ENCODE data around the gene FAM151A.

Gene FAM151A

GRCh38 chr1:54567961-54568360, 55.4 kb downstream of the FAM151A start:
- H3K27ac ChIP-seq = no peak overlapping the region

DNA sequence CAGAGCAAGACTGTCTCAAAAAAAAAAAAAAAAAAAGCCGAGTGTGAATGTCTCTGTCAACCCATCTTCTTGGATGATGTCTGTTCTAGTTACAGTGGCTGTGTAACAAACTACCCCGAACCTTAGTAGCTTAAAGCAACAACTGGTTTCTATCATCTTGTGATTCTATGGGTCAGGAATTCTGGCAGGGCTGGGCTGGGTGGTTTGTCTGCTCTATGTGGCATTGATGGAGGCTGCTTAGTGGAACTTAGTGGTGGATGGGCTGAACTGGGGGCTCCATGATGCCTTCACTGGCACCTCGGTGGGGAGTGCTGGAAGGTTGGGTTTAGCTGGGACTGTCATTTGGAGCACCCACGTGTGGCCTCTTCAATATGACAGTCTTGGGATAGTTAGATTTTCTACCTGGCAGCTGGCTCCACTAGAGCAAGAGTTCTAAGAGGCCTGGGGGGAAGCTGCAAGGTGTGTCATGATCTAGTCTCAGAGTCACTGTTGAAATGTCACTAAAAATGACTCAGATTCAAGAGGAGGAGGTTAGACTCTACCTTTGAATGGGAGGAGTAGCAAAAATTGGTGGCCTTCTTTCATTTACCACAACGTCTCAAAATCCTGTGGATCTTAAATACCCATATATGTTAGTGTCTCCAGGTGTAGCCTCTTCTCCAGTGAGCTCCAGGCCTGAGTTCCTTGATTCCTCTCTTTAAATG, 56.7 kb downstream of the FAM151A start:
- TF ChIP-seq CTCF (conservative IDR thresholded peaks at IDR 0.05) = no peak
- TF ChIP-seq ZFX (IDR thresholded peaks at IDR 0.05) = no peak
- H3K27ac ChIP-seq = no peak overlapping the region

More at GRCh38 chr1:54567961-54568360, 55.4 kb downstream of the FAM151A start:
- TF ChIP-seq CTCF (conservative IDR thresholded peaks at IDR 0.05) (no peak), ZFX (IDR thresholded peaks at IDR 0.05) (no peak)

- H3K27ac ChIP-seq = peak overlapping the region; percentile 28; the same call in 1 of the 2 replicates
- TF ChIP-seq ZFX (IDR thresholded peaks at IDR 0.05) (no peak), CTCF (conservative IDR thresholded peaks at IDR 0.05) (no peak)
These were observed 58.2 kb downstream of the FAM151A start for GRCh38 chr1:54565113-54565501.

DNA sequence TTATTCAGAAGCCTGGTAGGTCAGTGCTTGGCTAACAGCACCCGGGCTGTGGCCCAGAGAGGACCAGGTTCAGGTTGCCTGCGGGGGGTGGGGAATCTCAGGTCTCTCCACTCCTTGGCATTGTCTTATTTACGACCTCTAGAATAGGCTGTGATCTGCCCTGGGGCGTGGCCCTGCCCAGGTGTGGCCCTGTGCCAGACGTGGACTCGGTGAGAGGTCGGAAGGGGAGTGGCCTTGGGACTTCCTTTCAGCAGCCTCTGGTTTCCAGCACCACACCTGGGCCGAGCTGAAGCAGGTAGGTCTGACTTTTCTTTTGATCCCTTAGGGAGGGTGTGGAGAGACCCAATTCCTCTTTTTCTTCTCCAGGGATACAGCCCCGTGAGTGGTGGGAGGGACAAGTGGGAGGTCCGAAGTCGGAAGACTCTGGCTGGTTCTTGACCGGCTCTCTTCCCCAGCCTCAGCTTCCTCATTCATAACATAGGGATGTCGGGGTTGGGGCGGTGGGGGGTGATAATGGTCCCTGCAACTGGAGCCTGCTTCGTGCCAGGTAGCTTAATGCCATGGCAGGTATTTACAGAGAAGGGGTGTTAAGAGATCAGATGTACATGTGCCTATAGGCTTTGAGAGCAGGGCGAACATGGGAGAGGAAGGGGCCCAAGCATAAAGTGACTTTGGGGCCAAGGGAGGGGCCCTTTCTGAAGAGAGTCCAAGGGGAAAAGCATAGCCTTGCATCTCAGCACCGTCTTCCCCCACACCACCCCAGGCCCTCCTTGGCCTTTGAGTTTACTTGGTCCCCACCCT, 58.8 kb downstream of the FAM151A start:
- peak overlapping the region; percentile 28 for H3K27ac ChIP-seq
- TF ChIP-seq CTCF (conservative IDR thresholded peaks at IDR 0.05) (no peak), ZFX (IDR thresholded peaks at IDR 0.05) (no peak)

GRCh38 chr1:54559771-54560231, 63.5 kb downstream of the FAM151A start:
- no peak overlapping the region for H3K27ac ChIP-seq
- TF ChIP-seq CTCF (conservative IDR thresholded peaks at IDR 0.05) (no peak), ZFX (IDR thresholded peaks at IDR 0.05) (no peak)

Measured in C4-2B (cell line).